ENCODE measurements around the gene CBX3.

CBX3 gene

GRCh38 chr7:26155531-26156375 is 45.8 kb upstream of the CBX3 start:
- no peak overlapping the region for H3K18ac ChIP-seq (ENCODE audit: low read length)
- peak overlapping the region; percentile 38 for H3K56ac ChIP-seq (ENCODE audit: low read length)
- H3K4ac ChIP-seq (ENCODE audit: low read depth, low read length): no peak overlapping the region
- H2BK5ac ChIP-seq (ENCODE audit: low read length): no peak overlapping the region
- no peaks in the 10 kb centered on the region for H3K36me3 ChIP-seq (ENCODE audit: control insufficient read depth, insufficient read depth, low read length)
- H3K23ac ChIP-seq (ENCODE audit: low read length): no peak overlapping the region
- peak; percentile 87 for DNase-seq
- H4K5ac ChIP-seq (ENCODE audit: low read length): no peak overlapping the region
- H3K79me1 ChIP-seq (ENCODE audit: low read length): peaks cover 4% of the 10 kb centered on the region
- no peak overlapping the region for H4K8ac ChIP-seq (ENCODE audit: low read depth, low read length)
- no peak overlapping the region for H2BK15ac ChIP-seq (replicated peaks; ENCODE audit: low read depth)
- H3K9ac ChIP-seq (ENCODE audit: low read length): no peak overlapping the region
- no peak overlapping the region for H3K27ac ChIP-seq (ENCODE audit: low read depth, low read length)
- H3K4me1 ChIP-seq (ENCODE audit: control insufficient read depth, low read depth, low read length): peaks cover 13% of the 10 kb centered on the region
- no peak overlapping the region for H2BK120ac ChIP-seq (ENCODE audit: low read depth, low read length)
- H3K79me2 ChIP-seq (ENCODE audit: control insufficient read depth, insufficient read depth, low read length): peaks cover 64% of the 10 kb centered on the region
- H3K4me3 ChIP-seq (ENCODE audit: low read length): no peak overlapping the region
- no peaks in the 10 kb centered on the region for H3K27me3 ChIP-seq (ENCODE audit: insufficient read depth, low read length, poor library complexity)
- H3K4me2 ChIP-seq (ENCODE audit: low read length): no peak overlapping the region
- WGBS (ENCODE audit: extremely low coverage, insufficient coverage, low lambda C conversion rate): no CpG with 5 or more reads among the region's 8 CpGs
- no peak overlapping the region for H2AK5ac ChIP-seq (ENCODE audit: low read length)

- no peaks in the 10 kb centered on the region for H3K36me3 ChIP-seq (ENCODE audit: control insufficient read depth, insufficient read depth, low read length)
- no peak overlapping the region for H3K4me3 ChIP-seq (ENCODE audit: low read length)
- H3K4ac ChIP-seq (ENCODE audit: low read depth, low read length): no peak overlapping the region
- H2BK120ac ChIP-seq (ENCODE audit: low read depth, low read length): no peak overlapping the region
- H3K56ac ChIP-seq (ENCODE audit: low read length): peak overlapping the region; percentile 22
- no peak overlapping the region for H3K23ac ChIP-seq (ENCODE audit: low read length)
- no peak overlapping the region for H4K8ac ChIP-seq (ENCODE audit: low read depth, low read length)
- H4K5ac ChIP-seq (ENCODE audit: low read length): no peak overlapping the region
- no CpG with 5 or more reads among the region's 20 CpGs for WGBS (ENCODE audit: extremely low coverage, insufficient coverage, low lambda C conversion rate)
- no peak overlapping the region for H3K4me2 ChIP-seq (ENCODE audit: low read length)
- H3K27ac ChIP-seq (ENCODE audit: low read depth, low read length): no peak overlapping the region
- H3K18ac ChIP-seq (ENCODE audit: low read length): no peak overlapping the region
- peaks cover 4% of the 10 kb centered on the region for H3K79me1 ChIP-seq (ENCODE audit: low read length)
- no peak overlapping the region for H2BK5ac ChIP-seq (ENCODE audit: low read length)
- no peak overlapping the region for H2AK5ac ChIP-seq (ENCODE audit: low read length)
- peaks cover 73% of the 10 kb centered on the region for H3K79me2 ChIP-seq (ENCODE audit: control insufficient read depth, insufficient read depth, low read length)
- peaks cover 12% of the 10 kb centered on the region for H3K4me1 ChIP-seq (ENCODE audit: control insufficient read depth, low read depth, low read length)
- no peaks in the 10 kb centered on the region for H3K27me3 ChIP-seq (ENCODE audit: insufficient read depth, low read length, poor library complexity)
- H3K9ac ChIP-seq (ENCODE audit: low read length): no peak overlapping the region
- DNase-seq: peak; percentile 53
- H2BK15ac ChIP-seq (replicated peaks; ENCODE audit: low read depth): no peak overlapping the region
These were observed 44.8 kb upstream of the CBX3 start for GRCh38 chr7:26156451-26157420.

- no peak overlapping the region for H3K9ac ChIP-seq (ENCODE audit: low read length)
- no peak overlapping the region for H3K23ac ChIP-seq (ENCODE audit: low read length)
- no peak overlapping the region for H3K56ac ChIP-seq (ENCODE audit: low read length)
- no peaks in the 10 kb centered on the region for H3K36me3 ChIP-seq (ENCODE audit: control insufficient read depth, insufficient read depth, low read length)
- H2BK15ac ChIP-seq (replicated peaks; ENCODE audit: low read depth): no peak overlapping the region
- no CpG with 5 or more reads among the region's 4 CpGs for WGBS (ENCODE audit: extremely low coverage, insufficient coverage, low lambda C conversion rate)
- H2BK120ac ChIP-seq (ENCODE audit: low read depth, low read length): no peak overlapping the region
- H3K27me3 ChIP-seq (ENCODE audit: insufficient read depth, low read length, poor library complexity): no peaks in the 10 kb centered on the region
- H3K4me3 ChIP-seq (ENCODE audit: low read length): no peak overlapping the region
- H3K79me2 ChIP-seq (ENCODE audit: control insufficient read depth, insufficient read depth, low read length): peaks cover 79% of the 10 kb centered on the region
- peaks cover 4% of the 10 kb centered on the region for H3K79me1 ChIP-seq (ENCODE audit: low read length)
- H3K27ac ChIP-seq (ENCODE audit: low read depth, low read length): no peak overlapping the region
- H4K8ac ChIP-seq (ENCODE audit: low read depth, low read length): no peak overlapping the region
- H4K5ac ChIP-seq (ENCODE audit: low read length): no peak overlapping the region
- no peak overlapping the region for H2AK5ac ChIP-seq (ENCODE audit: low read length)
- no peak overlapping the region for H3K4ac ChIP-seq (ENCODE audit: low read depth, low read length)
- DNase-seq: no peak
- peaks cover 11% of the 10 kb centered on the region for H3K4me1 ChIP-seq (ENCODE audit: control insufficient read depth, low read depth, low read length)
- no peak overlapping the region for H3K4me2 ChIP-seq (ENCODE audit: low read length)
- H3K18ac ChIP-seq (ENCODE audit: low read length): no peak overlapping the region
- no peak overlapping the region for H2BK5ac ChIP-seq (ENCODE audit: low read length)
These were observed 43.9 kb upstream of the CBX3 start for GRCh38 chr7:26157520-26158105.

- no peak overlapping the region for H3K9ac ChIP-seq (ENCODE audit: low read length)
- peak; percentile 74 for DNase-seq
- H3K4ac ChIP-seq (ENCODE audit: low read depth, low read length): no peak overlapping the region
- H2BK5ac ChIP-seq (ENCODE audit: low read length): no peak overlapping the region
- no peak overlapping the region for H3K27ac ChIP-seq (ENCODE audit: low read depth, low read length)
- peaks cover 4% of the 10 kb centered on the region for H3K79me1 ChIP-seq (ENCODE audit: low read length)
- H3K4me2 ChIP-seq (ENCODE audit: low read length): no peak overlapping the region
- H3K4me1 ChIP-seq (ENCODE audit: control insufficient read depth, low read depth, low read length): peaks cover 9% of the 10 kb centered on the region
- H3K23ac ChIP-seq (ENCODE audit: low read length): no peak overlapping the region
- H3K36me3 ChIP-seq (ENCODE audit: control insufficient read depth, insufficient read depth, low read length): no peaks in the 10 kb centered on the region
- H2AK5ac ChIP-seq (ENCODE audit: low read length): no peak overlapping the region
- H4K5ac ChIP-seq (ENCODE audit: low read length): no peak overlapping the region
- H2BK15ac ChIP-seq (replicated peaks; ENCODE audit: low read depth): no peak overlapping the region
- peaks cover 75% of the 10 kb centered on the region for H3K79me2 ChIP-seq (ENCODE audit: control insufficient read depth, insufficient read depth, low read length)
- no peaks in the 10 kb centered on the region for H3K27me3 ChIP-seq (ENCODE audit: insufficient read depth, low read length, poor library complexity)
- no peak overlapping the region for H3K56ac ChIP-seq (ENCODE audit: low read length)
- no peak overlapping the region for H3K4me3 ChIP-seq (ENCODE audit: low read length)
- WGBS (ENCODE audit: extremely low coverage, insufficient coverage, low lambda C conversion rate): no CpG with 5 or more reads among the region's 2 CpGs
- H2BK120ac ChIP-seq (ENCODE audit: low read depth, low read length): no peak overlapping the region
- H3K18ac ChIP-seq (ENCODE audit: low read length): no peak overlapping the region
- H4K8ac ChIP-seq (ENCODE audit: low read depth, low read length): no peak overlapping the region
These were observed 42.3 kb upstream of the CBX3 start for GRCh38 chr7:26159243-26159642.

GRCh38 chr7:26160896-26161295 is 40.6 kb upstream of the CBX3 start:
- Histone ChIP-seq H3K79me1 (ENCODE audit: low read length) (peaks cover 4% of the 10 kb centered on the region), H3K56ac (ENCODE audit: low read length) (no peak overlapping the region), H2BK5ac (ENCODE audit: low read length) (no peak overlapping the region), H3K4me3 (ENCODE audit: low read length) (no peak overlapping the region), H4K5ac (ENCODE audit: low read length) (no peak overlapping the region), H2AK5ac (ENCODE audit: low read length) (no peak overlapping the region), H3K36me3 (ENCODE audit: control insufficient read depth, insufficient read depth, low read length) (no peaks in the 10 kb centered on the region), H3K27me3 (ENCODE audit: insufficient read depth, low read length, poor library complexity) (no peaks in the 10 kb centered on the region), H3K79me2 (ENCODE audit: control insufficient read depth, insufficient read depth, low read length) (peaks cover 63% of the 10 kb centered on the region), H3K18ac (ENCODE audit: low read length) (no peak overlapping the region), H3K27ac (ENCODE audit: low read depth, low read length) (no peak overlapping the region), H2BK120ac (ENCODE audit: low read depth, low read length) (no peak overlapping the region), H3K9ac (ENCODE audit: low read length) (no peak overlapping the region), H4K8ac (ENCODE audit: low read depth, low read length) (no peak overlapping the region), H3K4ac (ENCODE audit: low read depth, low read length) (no peak overlapping the region), H2BK15ac (replicated peaks; ENCODE audit: low read depth) (no peak overlapping the region), H3K4me1 (ENCODE audit: control insufficient read depth, low read depth, low read length) (peaks cover 5% of the 10 kb centered on the region), H3K4me2 (ENCODE audit: low read length) (no peak overlapping the region), H3K23ac (ENCODE audit: low read length) (no peak overlapping the region)
- DNase-seq: no peak
- WGBS (ENCODE audit: extremely low coverage, insufficient coverage, low lambda C conversion rate): no CpG with 5 or more reads among the region's 2 CpGs
